ENCODE data around the gene ZNF641.

Gene ZNF641

DNA sequence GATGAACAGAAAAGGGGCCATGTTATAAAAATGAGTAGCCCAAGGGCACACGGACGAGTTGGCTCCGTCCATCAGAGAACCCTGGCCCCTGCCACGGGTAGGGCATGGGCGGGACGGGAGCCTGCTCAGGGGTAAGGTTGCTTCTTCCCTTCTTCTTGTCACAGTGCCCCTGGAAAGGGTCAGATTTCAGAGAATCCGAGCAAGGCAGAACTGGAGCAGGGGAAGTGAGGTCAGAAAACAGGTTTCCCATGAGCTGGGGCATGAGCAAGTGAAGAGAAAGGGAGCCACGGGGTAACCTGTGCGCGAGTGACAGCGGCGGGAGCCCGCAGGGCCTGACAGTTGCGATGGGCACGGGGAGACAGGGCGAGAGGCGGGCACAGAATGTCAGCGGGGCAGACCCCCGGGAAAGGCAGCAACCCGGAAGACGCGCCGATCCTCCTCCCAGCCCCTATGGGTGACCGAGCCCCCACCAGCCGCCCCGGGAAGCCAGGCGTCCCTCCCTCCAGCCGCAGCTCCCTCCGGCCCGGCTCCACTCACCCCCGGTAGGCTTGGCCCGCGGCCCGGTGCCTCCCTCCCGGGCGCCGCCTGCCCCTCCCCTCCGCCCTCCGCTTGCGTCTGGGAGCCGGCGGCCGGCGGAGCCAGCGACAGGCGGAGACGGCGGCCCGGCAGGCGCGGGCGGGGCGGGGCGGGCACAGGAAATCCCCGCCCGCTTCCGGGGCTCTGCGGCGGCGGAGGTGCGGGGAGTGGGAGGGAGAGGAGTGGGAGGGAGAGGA, at the start of gene ZNF641:
Gene ZNF641 (minus strand): TSS at position 671 of the 773 bp plus-strand sequence. CDS start 2,829 bp downstream, outside the sequence.
- no peak for DNase-seq

DNA sequence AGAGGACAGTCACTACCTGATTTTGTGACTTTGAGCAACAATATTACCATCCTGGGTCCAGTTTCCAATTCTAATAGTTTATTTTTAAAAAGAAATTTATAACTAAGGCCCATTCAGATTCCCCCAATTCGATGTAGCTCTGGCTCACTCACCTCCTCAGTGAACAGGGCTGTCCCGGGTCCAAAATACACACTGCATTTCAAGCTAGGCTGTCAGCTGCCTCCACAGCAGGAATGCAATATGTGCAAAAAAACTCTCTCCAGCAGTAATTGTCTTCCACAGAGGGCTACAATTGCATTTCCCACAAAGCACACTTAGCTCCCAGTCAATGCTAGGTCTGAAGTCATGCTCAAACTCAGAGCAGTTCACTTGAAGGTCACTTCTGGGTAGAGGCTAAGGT, 39.3 kb upstream of the ZNF641 start:
- DNase-seq = no peak

DNA sequence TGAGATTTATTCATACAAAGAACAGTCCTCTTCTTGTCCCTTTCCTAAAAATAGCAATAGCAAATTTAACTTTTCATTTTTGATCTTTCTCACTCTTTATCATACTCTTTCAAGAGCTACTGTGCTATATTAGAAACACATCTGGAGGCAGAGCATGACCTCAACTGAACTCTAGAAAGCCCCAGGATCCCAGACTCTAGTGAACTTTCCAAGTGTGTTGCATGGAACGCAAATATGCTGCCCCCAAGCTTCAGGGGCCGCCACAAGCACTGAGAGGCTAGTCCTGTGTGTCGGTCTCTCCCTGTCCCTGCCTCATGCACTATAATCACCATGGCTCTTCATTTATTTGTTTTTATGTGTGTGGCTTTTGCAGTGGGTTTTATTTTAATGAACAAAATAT, 38.7 kb upstream of the ZNF641 start:
- no peak for DNase-seq

DNA sequence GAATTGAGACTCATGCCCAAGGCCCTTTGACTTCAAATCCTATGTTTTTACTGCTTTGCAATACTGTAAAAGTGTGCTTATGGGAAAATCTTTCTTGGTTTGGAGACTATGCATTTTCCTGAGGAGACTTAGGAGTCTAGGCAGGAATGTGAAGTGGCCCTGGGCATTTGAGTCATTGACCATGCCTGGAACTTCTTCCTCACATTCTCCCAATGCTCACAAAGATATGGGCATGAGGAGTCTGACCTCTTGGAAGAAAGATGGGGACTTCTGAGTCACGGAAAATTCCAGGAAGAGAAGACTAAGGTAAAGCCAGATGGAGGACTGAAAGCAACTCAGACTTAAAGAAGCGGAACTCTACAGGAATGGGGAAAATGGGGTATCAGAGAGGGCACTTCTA, 38.2 kb upstream of the ZNF641 start:
- DNase-seq = no peak

DNA sequence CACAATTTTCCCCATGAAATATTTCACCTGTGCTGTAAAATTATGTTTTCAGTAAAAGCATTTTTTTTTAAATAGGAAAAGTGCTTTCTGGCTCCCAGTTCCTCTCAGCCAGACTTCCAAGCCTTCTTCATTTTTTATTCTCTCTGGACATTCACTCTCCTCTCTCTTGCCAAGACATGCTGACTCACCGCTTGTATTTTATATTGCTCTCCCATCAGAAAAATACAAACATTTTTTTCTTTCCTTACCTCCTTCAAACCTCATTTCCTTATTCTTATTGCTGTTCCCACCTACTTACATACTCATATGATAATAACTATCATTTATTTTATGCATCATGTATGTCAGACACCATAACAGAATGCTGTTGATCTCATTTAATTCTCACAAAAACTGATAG, 37.7 kb upstream of the ZNF641 start:
- no peak for DNase-seq

DNA sequence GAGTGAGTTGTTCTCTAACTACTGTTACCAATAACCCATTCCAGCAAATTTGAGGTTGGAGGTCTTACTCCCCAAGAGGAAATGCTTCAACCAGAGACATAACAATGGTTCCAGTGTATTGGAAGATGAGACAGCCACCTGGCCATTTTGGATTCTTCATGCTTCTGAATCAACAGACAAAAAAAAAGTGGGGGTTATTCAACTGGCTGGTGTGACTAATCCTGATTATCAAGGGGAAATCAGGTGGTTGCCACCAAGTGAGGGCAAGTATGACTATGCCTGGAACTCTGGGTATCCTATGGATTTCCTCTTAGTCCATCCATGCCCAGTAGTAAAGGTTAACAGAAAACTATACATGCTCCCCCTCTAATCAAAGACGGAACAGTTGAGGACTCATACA, 29.9 kb upstream of the ZNF641 start:
- no peak for DNase-seq

DNA sequence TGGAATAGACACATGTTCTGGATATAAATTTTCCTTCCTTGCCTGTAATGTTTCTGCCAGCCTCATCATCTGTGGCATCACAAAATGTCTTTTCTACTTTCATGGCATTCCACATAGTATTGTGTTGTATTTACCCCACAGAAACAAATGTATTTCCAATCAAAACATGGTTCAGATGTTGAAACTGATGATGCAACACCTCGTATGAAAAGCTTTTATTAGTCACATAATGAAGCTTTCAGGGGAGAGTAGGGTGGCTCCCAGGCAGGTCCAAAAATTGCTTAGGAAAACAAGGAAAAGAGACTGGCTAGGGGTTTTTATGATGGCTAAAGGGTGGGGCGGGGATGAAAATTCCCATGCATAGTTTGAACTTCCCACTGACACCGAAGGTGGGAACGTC, 29.1 kb upstream of the ZNF641 start:
- no peak for DNase-seq

DNA sequence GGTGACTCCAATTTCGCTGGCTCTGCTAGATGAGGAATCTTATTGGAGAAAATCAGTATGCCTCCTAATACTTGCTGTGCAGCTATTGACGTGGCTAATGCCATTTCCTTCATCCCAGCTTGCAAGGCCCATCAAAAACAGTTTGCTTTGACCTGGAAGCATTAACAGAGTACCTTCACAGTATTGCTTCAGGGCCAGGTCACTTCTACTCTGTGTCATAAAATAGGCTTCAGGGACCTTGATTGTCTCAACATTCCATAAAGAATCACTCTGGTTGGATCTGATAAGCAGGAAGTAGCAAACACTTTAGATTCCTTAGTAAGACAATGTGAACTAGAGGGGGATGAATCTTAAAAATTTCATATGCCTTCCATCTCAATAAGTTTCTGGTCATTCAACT, 26.9 kb upstream of the ZNF641 start:
- no peak for DNase-seq

DNA sequence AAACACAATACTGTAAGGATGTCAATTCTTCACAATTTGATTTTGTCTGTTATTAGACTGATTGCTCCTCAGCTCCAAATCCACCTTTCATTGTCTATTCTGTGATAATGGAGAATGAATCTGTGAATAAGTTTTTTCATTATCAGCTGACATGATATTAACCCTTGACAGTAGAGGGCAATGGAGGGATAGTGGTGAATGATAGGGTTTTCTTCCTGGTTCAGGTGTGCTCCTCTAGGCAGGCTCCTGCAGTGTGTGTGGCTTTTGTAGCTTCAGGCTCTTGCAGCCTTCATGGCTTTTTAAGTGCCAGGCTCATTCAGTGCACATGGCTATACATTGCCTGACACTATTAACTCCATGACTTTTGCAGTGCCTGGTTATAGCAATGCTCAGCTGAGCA, 23.4 kb upstream of the ZNF641 start:
- DNase-seq = no peak

DNA sequence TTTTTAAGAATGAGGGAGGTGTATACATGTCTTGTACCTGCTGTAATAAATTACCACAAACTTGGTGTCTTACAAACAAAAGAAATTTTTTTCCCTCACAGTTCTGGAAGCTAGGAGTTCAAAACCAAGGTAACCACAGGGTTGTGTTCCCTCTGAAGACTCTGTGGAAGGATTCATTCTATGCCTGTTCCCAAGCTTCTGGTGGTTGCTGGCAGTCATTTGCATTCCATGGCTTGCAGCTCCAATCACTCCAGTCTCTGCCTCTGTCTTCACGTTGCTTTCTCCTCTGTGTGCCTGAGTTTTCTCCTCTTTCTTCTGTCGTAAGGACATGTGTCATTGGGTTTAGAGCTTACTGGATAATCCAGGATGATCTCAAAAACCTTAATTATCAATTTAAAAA, 15.4 kb upstream of the ZNF641 start:
- DNase-seq = no peak

DNA sequence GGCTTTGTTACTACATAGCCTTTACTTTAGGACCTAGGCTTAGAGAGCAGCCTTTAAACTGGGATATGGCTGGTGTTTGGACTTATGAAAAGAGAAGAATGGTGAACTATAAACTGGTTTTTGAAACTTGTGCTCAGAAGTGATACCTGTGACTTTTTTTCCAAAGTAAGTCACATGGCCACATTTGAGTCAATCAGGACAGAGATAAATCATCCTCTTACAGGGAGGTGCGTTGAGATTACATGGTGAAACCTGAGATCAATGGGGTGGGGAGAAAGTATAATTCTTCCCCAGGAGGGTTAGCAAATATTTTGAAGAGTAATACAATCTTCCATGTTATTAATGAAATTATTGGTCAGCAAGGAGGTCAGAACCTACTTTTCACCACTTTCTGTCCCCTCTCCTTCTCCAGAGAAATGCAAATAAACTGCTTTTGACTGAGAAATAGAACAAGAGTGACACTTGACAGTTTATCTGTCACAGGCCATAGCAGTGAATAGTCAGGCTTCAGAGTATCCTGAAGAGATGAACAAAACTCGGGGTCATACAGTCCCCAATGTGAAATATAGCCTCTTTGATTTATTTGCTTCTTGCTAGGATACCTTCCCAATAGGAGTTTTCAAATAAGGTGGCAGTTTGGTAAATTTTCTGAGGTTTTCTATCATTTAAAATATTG, 11.1 kb upstream of the ZNF641 start:
- no peak for DNase-seq

DNA sequence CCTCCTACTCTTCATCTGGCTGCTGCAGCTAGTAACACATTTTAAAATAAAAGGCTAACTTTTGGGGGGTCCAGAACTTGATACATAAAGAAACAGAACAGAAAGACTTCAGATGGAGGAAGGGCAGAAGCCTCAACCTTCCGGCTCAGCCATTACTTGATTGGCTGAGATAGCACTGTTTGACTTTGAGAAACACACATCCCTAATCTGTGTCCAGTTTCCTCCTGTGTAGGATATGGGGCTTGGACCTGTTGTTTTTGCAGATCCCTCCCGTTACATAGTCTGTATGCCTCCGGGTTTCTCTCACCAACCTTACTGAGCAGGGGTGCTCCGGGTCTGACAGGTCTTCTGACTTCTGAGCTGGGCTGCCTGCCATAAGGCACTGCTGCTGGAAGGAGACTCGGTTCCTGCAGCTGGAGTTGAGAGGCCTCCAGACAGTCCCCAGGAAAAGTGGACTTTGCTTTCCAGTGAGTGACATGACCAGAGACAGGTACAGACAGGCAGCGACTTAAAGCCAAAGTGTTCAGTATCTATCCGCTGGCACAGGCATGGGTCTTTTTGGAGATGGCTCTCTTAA, 8.3 kb upstream of the ZNF641 start:
- no peak for DNase-seq

DNA sequence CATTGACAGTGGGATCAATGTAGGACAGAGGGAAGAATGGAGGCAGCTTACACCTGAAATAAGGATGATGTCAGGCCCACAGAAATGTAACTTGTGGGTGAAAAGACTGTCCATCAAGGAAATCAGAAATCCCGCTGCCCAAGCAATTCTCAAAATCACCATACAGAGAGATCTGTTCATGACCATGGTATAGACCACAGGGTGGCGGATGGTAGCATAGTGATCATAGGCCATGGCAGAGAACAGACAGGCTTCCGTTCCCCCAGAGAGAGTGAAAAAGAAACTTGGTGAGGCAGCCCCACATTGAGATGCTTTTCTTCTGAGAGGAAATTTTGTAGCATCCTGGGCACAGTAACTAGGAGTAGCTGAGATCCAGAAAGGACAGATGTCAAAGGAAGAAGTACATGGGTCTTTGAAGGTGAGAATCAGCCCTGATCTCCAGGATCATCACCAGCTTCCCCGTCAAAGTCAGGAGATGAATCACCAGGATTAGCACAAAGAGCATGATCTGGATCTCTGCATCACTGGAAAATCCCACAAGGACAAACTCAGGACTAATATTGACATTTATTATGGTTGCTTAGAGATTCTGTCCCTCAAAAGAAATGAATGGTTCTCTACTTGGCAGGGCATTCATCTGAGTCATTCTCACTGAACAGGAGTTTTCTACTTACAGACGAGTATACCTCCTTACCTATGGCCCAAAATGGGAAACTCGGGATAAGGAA, 5.5 kb upstream of the ZNF641 start:
- no peak for DNase-seq

DNA sequence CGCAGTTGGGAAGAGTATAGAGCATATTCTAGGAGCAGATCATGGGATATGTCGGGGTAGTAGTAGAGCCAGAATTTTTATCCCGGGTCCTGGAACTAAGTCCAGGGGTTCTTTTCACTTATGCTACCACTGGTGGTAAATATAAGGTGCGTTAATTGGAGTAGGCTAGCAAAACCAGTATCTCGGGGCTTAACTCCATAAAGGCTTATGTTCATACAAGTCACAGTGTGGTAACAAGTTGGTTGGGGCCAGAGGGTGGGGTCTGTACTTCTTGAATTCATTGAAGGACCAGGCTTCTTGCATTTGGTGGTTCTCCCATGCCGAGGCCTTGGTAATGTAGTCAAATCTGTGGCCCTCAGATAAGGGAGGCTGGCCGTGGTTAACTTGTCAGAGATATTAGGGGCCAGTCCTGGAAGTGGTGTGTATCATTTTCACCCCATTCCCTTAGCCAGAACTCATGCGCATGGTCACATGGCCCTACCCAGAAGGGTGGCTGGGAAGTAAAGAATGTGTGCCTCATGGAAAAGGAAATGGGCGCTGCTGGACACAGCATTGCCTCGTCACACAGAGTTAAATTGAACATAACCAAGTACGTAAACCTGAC, 1.5 kb upstream of the ZNF641 start:
- DNase-seq = no peak

DNA sequence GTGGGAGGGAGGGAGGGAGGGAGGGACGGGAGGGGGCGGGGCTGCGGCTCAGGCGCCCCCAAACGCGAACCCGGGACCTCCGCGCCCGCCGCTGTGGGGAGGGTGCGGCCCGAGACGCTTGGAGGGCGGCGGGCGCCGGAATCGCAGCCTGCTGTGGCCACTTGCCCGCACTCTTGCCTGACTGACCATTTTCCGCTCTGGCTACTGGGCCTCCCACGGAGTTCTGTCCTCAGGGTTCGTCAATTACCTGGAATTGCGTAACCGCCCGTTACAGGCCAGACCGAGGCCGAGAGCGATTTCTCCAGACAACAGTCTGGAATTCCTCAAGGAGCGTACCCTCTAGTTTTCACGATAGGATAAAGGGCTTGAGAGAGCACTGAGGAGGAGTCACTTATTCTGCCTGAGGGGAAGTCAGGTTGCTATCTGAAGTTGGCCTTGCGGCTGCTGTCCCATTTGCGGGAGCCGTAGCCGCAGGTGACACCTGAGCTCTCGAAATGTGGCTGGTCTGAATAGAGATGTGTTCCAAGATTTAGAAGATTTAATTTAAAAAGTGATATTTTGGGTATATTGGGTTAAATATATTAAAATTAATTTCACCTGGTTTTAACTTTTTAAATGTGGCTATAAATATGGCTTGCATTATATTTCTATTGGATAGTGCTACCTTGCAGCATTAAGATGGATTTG, 446 bp upstream of the ZNF641 start:
- peak; percentile 12 for DNase-seq

DNA sequence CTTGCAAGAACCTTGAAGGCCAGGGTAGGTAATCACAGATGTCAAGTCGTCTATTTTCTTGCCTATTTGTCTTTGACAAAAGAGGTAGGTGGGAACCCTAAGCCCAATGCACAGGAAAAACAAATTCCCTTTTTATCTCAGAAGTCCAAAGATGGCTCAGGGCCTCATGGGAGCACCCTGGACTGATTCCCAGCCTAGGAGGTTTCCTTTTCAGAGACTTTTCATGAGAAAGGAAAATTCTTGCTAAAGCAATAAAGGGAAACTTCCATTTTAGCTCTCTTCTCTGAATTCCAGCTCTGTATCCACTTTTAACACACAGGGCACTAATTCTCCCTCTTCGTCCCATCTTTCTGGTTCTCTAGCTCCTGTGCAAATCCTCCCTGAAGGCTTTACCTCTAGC, 1.2 kb downstream of the ZNF641 start:
- DNase-seq = no peak

DNA sequence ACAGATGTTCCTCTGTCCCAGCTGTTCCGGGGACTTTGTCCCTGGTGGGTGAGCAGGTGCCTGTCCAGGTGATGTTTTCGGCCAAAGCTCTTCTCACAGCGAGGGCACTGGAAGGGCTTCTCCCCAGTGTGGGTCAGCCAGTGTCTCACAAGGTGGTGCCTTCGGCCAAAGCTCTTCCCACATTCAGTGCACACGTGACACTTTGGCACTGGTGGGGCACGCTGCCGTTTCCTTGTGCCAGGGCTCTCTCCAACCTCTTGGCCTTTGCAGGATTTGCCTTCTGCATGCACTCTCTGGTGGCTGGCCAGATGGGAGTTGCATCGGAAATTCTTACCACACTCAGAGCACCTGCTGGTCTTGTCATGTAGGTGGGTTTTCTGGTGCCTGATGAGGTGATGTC, 7.7 kb downstream of the ZNF641 start:
- DNase-seq = no peak

DNA sequence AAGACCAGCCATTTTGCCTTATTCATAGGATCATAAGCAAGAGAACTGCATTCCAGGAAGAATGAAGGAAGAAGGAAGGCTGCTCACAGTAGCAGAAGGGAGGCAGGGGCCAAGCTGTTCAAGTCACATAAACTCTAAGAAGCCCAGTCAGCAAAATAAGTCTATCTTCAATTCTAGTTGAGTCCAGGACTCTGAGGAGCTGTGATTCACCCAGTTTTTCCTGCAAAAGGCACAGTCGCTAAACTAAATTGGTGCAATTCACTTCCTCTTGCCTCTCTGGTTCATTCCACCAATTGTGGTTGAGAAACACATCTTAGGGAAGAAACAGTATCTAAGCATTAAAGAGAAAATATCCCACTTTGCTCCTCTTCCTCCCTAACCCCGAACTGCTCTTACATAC, 9.8 kb downstream of the ZNF641 start:
- no peak for DNase-seq

DNA sequence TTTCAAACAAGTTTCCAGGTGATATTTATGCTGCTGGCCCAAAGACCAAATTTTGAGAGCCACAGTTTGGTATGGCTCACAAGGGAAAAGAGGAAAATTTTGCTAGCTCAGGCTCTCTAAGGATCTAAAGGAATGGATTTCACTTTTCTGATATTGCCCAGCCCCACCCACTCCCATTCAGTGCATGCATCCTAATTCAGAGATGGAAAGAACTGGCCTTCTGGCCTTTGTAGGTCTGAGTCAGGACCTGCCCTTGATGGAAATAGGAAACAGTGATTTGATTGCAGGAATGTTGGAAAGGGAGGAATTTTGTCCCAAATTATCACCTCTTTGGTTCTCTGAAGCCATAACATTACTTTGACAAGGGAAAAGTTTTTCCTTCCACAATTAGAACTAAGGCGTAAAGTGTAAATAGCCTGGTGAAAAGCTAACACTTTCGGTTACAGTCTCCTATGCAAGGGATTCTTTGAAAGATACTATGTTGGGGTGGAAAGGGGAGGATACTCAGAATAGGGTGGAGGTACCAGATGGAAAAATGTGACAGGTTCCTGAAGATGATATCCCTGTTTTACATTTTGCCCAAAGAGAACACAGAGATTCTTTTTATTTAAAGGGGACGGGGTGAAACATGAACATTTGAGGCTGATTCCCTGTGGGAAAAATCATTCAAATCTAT, 11.1 kb downstream of the ZNF641 start:
- no peak for DNase-seq

DNA sequence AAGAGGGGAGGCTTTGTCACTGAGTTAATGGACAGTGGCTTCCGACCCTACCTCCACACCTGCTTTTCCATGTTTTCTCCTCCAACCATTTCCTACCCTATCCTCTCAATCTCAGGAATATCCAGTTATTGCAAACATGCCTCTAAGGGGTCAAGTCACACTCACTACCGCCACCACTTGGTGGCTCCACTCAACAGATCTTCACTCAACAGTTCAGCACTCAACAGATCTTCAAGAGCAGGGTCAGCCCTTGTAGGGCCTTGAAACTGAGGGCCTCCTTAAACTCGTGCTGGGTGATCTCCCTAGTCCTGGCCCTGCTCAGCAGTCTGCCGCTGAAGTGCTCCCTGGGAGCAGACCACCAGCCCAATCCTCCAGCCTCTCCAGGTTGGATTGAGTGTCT, 14.2 kb downstream of the ZNF641 start:
- no peak for DNase-seq

DNA sequence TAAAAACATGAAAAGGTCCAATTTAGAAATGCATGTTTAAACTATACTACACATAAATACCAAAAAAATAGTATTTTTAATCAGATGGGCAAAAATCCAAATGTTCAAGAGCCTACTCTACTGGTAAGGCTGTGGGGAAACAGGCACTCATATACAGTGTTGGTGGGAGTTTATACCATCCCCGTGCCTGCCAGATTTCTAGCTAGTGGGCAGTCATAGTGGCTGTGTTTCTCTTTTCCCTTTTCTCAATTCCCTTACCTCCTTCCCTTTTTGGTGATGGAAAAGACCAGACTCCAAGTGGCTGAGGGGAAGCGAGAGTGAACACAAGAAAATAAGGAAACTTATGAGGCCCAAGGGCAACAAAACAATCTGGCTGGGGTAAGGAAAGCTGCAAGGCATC, 14.7 kb downstream of the ZNF641 start:
- DNase-seq = no peak

DNA sequence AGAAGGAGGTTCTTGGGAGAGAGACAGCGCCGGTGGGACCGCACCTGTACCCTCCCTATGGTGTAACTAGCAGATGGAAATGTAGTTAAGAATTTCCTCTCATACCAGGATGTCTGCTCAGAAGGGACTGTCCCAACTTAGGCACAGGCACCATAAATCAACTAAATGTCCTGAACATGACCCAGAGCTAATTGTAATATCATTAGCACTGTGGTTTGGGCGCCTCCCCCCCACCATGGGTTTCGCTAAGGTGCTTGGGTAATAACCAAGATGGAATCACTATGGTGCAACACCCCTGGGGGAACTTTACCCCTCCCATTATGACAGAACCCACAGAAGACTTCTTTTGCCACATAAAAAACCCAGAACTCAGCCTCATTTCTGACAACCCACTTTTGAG, 15.9 kb downstream of the ZNF641 start:
- DNase-seq = no peak
